Psoas muscle (tissue), 8 donors: ENCODE measurements around the gene VAPA. TPM values are rescaled to one million over a fixed set of nuclear protein-coding genes. Genes with fewer than 3 reads are reported as not detected.

ENCODE experiments used
- ATAC-seq, 4 donors: fragments of 200-7000 bp; cut with Tn5 transposase; one replicate each; pipeline ENCODE4 v1.9.1; 2020; ENCODE audit warnings: moderate library complexity in 3 of 4, mild to moderate bottlenecking in 2 of 4
- DNase-seq, 2 donors: peaks; one replicate each; pipeline ENCODE4 v3.0.0-alpha.2; 2020
- H3K27ac ChIP-seq: fragments of 200-600 bp; one replicate; pipeline ENCODE4 v1.8.0; 2022
- H3K27me3 ChIP-seq, 3 donors: fragments of 200-600 bp in 1 of 3; one replicate each; pipeline versions ENCODE4 v1.6.1 to v1.8.0; 2013 to 2022; ENCODE audit warnings: low read length in 2 of 3, mild to moderate bottlenecking in 2 of 3, moderate library complexity in 1 of 3; ENCODE audit not compliant: insufficient read depth in 3 of 3
- H3K36me3 ChIP-seq, 2 donors: fragments of 200-600 bp in 1 of 2; one replicate each; pipeline versions ENCODE4 v1.6.1 to v1.8.0; 2013 to 2022; ENCODE audit warnings: low read depth in 1 of 2, mild to moderate bottlenecking in 1 of 2, moderate library complexity in 1 of 2; ENCODE audit not compliant: insufficient read depth in 1 of 2
- H3K4me1 ChIP-seq: fragments of 200-600 bp; one replicate; pipeline ENCODE4 v1.8.0; 2022
- H3K4me3 ChIP-seq: fragments of 200-600 bp; one replicate; pipeline ENCODE4 v1.8.0; 2022; ENCODE audit warnings: mild to moderate bottlenecking
- H3K9me3 ChIP-seq: fragments of 200-600 bp; one replicate; pipeline ENCODE4 v1.8.0; 2022
- WGBS, 3 donors: extraction: QIAGEN DNeasy Blood & Tissue Kit; methylation state at CpG; one replicate each; pipeline versions ENCODE4 v1.1.6 to v1.1.7; 2013; 5-methylcytosine and 5-hydroxymethylcytosine counted together
- intact Hi-C, 2 donors: fragments of 100-400 bp; cut with DNase I; formaldehyde crosslinking; loops; one replicate each; pipeline versions ENCODE4 v1.11.0 to v1.14.2; 2022
- polyA plus RNA-seq, 3 donors: library from polyadenylated mRNA; stranded (reverse); fragments of 200-250 nt; gene quantifications; one replicate each; pipeline ENCODE4 v1.2.3, GENCODE V29; 2013
- total RNA-seq, 4 donors: library from RNA; stranded (reverse); fragmentation: NEBNext Ultra II Directional in 2 of 4; extraction: Animal tissue kit (Norgen Biotek cat#: 25700) in 2 of 4; gene quantifications; one replicate each; pipeline versions ENCODE4 v1.2.1 to v1.2.4, GENCODE V29; 2021 to 2023
- TF ChIP-seq, protein P1 (sequence below): fragments of 200-600 bp; IDR thresholded peaks from one replicate; pipeline ENCODE4 v1.8.0; 2022; ENCODE audit warnings: antibody characterized with exemption
- donor health status: healthy with polysubstance abuse.
- donor health status: DM: no; HTN: no; CAD: no; lungs with moderate emphysema.
- donor health status: Bipolar disorder and iron deficiency.
- donor health status: healthy.
- donor health status: DM: yes; HTN: yes; CAD: no.
- donor health status: DM: no; HTN: no; CAD: no.
- donor health status: DM: no; HTN: no; CAD: no.
- donor health status: DM: yes; HTN: yes; CAD: no.

Gene VAPA
- total and polyA plus RNA-seq, 7 donors = 168 to 328 (median 225) TPM

- Histone ChIP-seq H3K4me3 (no peak overlapping the region), H3K9me3 (no peaks in the 10 kb centered on the region), H3K27ac (no peak overlapping the region), H3K36me3 (peaks cover 4 to 81% of the 10 kb centered on the region in 2 donors), H3K4me1 (peaks cover 8% of the 10 kb centered on the region), H3K27me3 (no peaks in the 10 kb centered on the region)
- ATAC-seq = no peak
- intact Hi-C loops = no loop called here
- DNase-seq = no peak
- TF ChIP-seq, protein P1, sequence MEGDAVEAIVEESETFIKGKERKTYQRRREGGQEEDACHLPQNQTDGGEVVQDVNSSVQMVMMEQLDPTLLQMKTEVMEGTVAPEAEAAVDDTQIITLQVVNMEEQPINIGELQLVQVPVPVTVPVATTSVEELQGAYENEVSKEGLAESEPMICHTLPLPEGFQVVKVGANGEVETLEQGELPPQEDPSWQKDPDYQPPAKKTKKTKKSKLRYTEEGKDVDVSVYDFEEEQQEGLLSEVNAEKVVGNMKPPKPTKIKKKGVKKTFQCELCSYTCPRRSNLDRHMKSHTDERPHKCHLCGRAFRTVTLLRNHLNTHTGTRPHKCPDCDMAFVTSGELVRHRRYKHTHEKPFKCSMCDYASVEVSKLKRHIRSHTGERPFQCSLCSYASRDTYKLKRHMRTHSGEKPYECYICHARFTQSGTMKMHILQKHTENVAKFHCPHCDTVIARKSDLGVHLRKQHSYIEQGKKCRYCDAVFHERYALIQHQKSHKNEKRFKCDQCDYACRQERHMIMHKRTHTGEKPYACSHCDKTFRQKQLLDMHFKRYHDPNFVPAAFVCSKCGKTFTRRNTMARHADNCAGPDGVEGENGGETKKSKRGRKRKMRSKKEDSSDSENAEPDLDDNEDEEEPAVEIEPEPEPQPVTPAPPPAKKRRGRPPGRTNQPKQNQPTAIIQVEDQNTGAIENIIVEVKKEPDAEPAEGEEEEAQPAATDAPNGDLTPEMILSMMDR = no peak
- WGBS, 3 donors = 76 to 89% (median 76%) methylated on average over 1 of the region's 1 CpG
These were observed 33.4 kb downstream of the VAPA start for GRCh38 chr18:9947248-9947647.

- peaks cover 8 to 90% of the 10 kb centered on the region in 2 donors for H3K36me3 ChIP-seq
- no peaks in the 10 kb centered on the region for H3K27me3 ChIP-seq
- intact Hi-C loops = no loop called here
- no peak for ATAC-seq
- TF ChIP-seq, protein P1 = no peak
- no peak overlapping the region for H3K4me3 ChIP-seq
- no peak overlapping the region for H3K27ac ChIP-seq
- no peak for DNase-seq
- H3K4me1 ChIP-seq = peaks cover 12% of the 10 kb centered on the region
- 93 to 99% (median 95%) methylated on average over 2 of the region's 2 CpGs for WGBS, 3 donors
- no peaks in the 10 kb centered on the region for H3K9me3 ChIP-seq
These were observed 35.5 kb downstream of the VAPA start for GRCh38 chr18:9949315-9949714.

- Histone ChIP-seq H3K36me3 (peaks cover 8 to 92% of the 10 kb centered on the region in 2 donors), H3K27ac (no peak overlapping the region), H3K9me3 (no peaks in the 10 kb centered on the region), H3K4me1 (peaks cover 12% of the 10 kb centered on the region), H3K4me3 (no peak overlapping the region), H3K27me3 (no peaks in the 10 kb centered on the region)
- TF ChIP-seq, protein P1 = no peak
- 89 to 96% (median 90%) methylated on average over 5 of the region's 5 CpGs for WGBS, 3 donors
- no peak for ATAC-seq
- intact Hi-C loops = loop anchor here in 1 of 2 donors (10.0 kb wide), 2 partner anchors 335 to 375 kb away; partner anchors contain the start of gene PPP4R1
- no peak for DNase-seq
These were observed 36.0 kb downstream of the VAPA start for GRCh38 chr18:9949861-9950260.

DNA sequence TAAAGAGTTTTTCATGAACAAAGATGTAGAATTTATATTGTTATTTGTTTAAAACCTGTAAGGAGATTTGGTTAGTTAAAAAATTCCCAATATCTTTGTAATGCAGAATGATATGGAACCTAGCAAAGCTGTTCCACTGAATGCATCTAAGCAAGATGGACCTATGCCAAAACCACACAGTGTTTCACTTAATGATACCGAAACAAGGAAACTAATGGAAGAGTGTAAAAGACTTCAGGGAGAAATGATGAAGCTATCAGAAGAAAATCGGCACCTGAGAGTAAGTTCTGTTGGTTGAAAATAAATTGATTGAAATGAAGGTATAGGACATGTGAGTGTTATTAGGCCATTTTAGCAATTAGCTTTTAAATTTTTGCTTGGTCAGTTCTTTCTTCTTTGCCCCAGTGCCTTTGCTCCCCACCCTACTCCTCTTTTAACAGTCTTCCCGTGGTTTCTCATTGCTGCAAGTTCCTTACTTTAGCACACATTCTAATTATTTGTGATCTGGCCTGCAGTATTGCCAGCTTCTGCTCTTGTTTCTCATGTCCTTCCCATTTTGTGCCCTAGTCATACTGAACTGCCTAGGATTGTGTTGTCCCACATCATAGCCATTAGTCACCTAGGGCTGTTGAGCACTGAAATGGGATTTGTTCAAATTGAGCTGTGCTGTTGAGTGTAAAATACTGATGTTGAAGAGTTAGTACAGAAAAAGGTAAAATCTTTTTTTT, 36.6 kb downstream of the VAPA start:
- intact Hi-C loops = loop anchor here in 1 of 2 donors (10.0 kb wide), 2 partner anchors 336 to 376 kb away; partner anchors contain the start of gene PPP4R1
- no peak overlapping the region for H3K27ac ChIP-seq

More for the DNA sequence above, 36.6 kb downstream of the VAPA start:
- Histone ChIP-seq H3K9me3 (no peaks in the 10 kb centered on the region), H3K4me3 (no peak overlapping the region), H3K4me1 (peaks cover 12% of the 10 kb centered on the region), H3K27me3 (no peaks in the 10 kb centered on the region), H3K36me3 (peaks cover 8 to 92% of the 10 kb centered on the region in 2 donors)
- ATAC-seq = peak in 2 of 4 donors; percentile 33 to 46
- no peak for DNase-seq
- 70 to 83% (median 76%) methylated on average over 3 of the region's 3 CpGs for WGBS, 3 donors
- TF ChIP-seq, protein P1 = no peak
